GM12874 (cell line): ENCODE results near the gene HNRNPA3.

Experiments
- TF ChIP-seq, protein P1 (sequence below): IDR thresholded peaks from 2 replicates; pipeline ENCODE4 v1.5.1; 2011; ENCODE audit warnings: low read depth, mild to moderate bottlenecking, control low read depth, low read length, moderate library complexity; ENCODE audit not compliant: insufficient read depth

Gene HNRNPA3

GRCh38 chr2:177250461-177250860, 37.9 kb downstream of the HNRNPA3 start:
- TF ChIP-seq, protein P1, sequence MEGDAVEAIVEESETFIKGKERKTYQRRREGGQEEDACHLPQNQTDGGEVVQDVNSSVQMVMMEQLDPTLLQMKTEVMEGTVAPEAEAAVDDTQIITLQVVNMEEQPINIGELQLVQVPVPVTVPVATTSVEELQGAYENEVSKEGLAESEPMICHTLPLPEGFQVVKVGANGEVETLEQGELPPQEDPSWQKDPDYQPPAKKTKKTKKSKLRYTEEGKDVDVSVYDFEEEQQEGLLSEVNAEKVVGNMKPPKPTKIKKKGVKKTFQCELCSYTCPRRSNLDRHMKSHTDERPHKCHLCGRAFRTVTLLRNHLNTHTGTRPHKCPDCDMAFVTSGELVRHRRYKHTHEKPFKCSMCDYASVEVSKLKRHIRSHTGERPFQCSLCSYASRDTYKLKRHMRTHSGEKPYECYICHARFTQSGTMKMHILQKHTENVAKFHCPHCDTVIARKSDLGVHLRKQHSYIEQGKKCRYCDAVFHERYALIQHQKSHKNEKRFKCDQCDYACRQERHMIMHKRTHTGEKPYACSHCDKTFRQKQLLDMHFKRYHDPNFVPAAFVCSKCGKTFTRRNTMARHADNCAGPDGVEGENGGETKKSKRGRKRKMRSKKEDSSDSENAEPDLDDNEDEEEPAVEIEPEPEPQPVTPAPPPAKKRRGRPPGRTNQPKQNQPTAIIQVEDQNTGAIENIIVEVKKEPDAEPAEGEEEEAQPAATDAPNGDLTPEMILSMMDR = no peak

DNA sequence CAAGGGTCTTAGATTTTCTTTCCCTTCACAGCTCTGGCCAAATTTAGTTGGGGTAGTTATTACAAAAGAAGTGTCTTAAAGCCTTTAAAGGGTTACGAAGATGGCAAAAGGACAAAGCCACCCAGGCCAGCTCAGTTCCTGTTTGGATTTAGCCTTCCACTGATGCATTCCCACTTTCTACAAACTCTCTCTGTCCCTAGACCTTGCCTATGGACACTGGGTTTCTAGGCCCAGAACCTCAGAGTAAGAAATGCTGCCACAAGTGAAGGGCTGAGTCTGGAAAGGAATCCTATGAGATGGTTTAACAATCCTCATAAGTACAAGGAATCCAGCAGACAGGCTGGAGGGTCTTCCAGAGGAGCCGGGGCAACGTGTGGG, 38.6 kb downstream of the HNRNPA3 start:
- TF ChIP-seq, protein P1 = no peak

DNA sequence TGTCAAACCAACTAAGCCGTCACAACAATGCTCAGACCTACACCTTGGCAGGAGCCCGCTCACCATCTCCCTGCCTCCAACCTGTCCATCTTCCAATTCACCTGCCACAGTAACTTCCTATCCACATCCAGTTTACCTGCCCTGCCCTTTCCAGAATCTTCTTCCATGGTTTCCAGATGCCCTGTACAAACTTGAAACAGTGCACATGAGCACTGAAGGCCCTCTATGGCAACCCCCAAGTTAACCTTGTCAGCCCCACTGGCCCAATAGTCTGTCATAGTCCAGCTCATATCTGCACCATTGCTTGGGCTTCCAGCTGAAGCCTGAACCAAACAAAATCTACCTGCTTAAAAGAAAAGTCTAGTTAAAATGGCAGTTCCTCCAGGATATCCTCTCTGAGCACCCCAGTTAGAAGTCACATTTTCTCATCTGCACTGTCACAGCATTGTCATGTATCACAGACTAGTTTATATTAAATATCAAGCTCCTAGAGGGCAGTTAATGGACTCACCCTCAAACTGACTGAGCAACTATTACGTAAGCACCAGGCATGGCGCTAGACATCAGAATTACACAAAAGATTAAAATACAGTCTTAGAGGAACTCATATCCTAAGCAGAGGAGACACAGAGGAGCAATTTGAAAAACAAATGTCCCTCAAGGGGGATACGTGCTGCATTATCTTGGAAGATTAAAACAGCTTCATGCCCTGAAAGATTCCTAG, 40.4 kb downstream of the HNRNPA3 start:
- TF ChIP-seq, protein P1 = no peak

DNA sequence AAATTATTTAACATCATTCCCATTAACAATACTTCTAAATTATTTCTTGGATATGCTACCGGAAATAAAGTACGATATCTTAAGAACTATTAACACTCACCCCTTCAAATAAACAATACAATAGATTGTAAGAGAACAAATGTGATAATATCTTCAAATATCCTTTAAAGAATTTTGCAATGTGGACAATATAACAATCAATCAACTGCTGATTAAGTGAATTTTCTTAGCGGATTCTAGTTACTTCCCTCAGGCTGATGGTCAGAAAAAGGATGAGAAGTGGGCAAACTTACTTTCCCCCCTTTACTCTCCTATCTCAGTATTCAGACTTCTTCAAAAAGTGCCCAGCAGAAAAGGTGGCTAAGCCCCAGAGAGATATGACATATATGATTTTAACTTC, 41.1 kb downstream of the HNRNPA3 start:
- TF ChIP-seq, protein P1 = no peak

GRCh38 chr2:177254433-177255226, 42.0 kb downstream of the HNRNPA3 start:
- TF ChIP-seq, protein P1 = peak; percentile 49; the same call in 1 of the 2 replicates

- TF ChIP-seq, protein P1 = no peak
These were observed 42.6 kb downstream of the HNRNPA3 start for GRCh38 chr2:177255227-177255601.

DNA sequence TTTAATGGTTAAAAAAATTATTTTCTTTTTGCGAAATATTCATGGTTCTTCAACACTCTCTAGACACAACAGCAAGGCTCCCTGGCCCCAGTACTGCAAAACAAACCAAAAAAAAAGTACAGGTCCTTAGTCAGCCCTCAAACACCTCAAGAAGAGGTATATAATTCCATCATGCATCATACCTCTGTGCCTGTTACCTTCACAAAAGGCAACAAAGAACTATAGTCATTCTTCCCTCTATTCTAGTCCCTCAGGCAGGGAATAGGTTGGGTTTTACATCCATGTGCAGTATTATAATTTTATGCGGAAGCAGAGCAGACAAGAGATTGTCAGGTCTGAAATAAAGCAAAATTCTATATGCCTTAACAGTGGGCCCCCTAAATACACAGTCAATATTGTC, 43.4 kb downstream of the HNRNPA3 start:
- TF ChIP-seq, protein P1 = no peak
